T1000 (cell line): ENCODE results near the gene CPSF2.
A peak's percentile ranks its signal among the peaks of the same experiment; 100 is the strongest.

ENCODE experiments used
- DNase-seq: peaks from one replicate; lab custom pipeline; 2025; ENCODE audit warnings: mixed read lengths; lab: John Stamatoyannopoulos, UW

CPSF2 gene

GRCh38 chr14:92121670-92122350, at the start of gene CPSF2, which contains the start of gene NDUFB1:
Gene CPSF2, plus strand, starts transcription at chr14:92121969. Its CDS starts 9,016 bp downstream, at chr14:92130985.
Gene NDUFB1, minus strand, starts transcription at chr14:92121706. Its CDS starts 4,069 bp downstream, at chr14:92117637.
- DNase-seq: peak; percentile 70

GRCh38 chr14:92074555-92074954, 47.2 kb upstream of the CPSF2 start:
- no peak for DNase-seq

GRCh38 chr14:92088494-92088893, 33.3 kb upstream of the CPSF2 start:
- DNase-seq: no peak

- DNase-seq: no peak
Measured at GRCh38 chr14:92093320-92093719, 28.4 kb upstream of the CPSF2 start.

GRCh38 chr14:92099802-92100201, 22.0 kb upstream of the CPSF2 start:
- DNase-seq: no peak

- DNase-seq: no peak
Measured at GRCh38 chr14:92103363-92103989, 18.3 kb upstream of the CPSF2 start.

- DNase-seq: no peak
Measured at GRCh38 chr14:92105073-92105892, 16.5 kb upstream of the CPSF2 start.

- no peak for DNase-seq
Measured at GRCh38 chr14:92105893-92106142, 16.0 kb upstream of the CPSF2 start.

GRCh38 chr14:92106143-92106926, 15.4 kb upstream of the CPSF2 start, which contains the start of gene ATXN3:
Gene ATXN3, minus strand, starts transcription at chr14:92106582. Its CDS starts 30 bp downstream, at chr14:92106552.
- peak; percentile 90 for DNase-seq

GRCh38 chr14:92108345-92109254, 13.2 kb upstream of the CPSF2 start:
- no peak for DNase-seq

GRCh38 chr14:92109490-92109889, 12.3 kb upstream of the CPSF2 start:
- DNase-seq: no peak

- no peak for DNase-seq
Measured at GRCh38 chr14:92121207-92121669, 531 bp upstream of the CPSF2 start.

GRCh38 chr14:92122351-92122677, 545 bp downstream of the CPSF2 start:
- DNase-seq: no peak

GRCh38 chr14:92122761-92123160, 992 bp downstream of the CPSF2 start:
- DNase-seq: no peak

GRCh38 chr14:92134456-92134855, 12.7 kb downstream of the CPSF2 start:
- DNase-seq: no peak

GRCh38 chr14:92135269-92135668, 13.5 kb downstream of the CPSF2 start:
- no peak for DNase-seq

- DNase-seq: no peak
Measured at GRCh38 chr14:92143309-92143708, 21.5 kb downstream of the CPSF2 start.

GRCh38 chr14:92143962-92144361, 22.2 kb downstream of the CPSF2 start:
- DNase-seq: no peak

GRCh38 chr14:92144708-92145107, 22.9 kb downstream of the CPSF2 start:
- no peak for DNase-seq

GRCh38 chr14:92153581-92153980, 31.8 kb downstream of the CPSF2 start:
- no peak for DNase-seq
